NT2/D1 (cell line): ENCODE data around the gene RBMS1.

ENCODE experiments used
- DNase-seq: peaks from one replicate; pipeline ENCODE4 v3.0.0-alpha.2; 2011; ENCODE audit warnings: low read depth, low spot score
- H3K27me3 ChIP-seq: 2 replicates; pipeline ENCODE4 v1.6.0; 2011; ENCODE audit warnings: mild to moderate bottlenecking; ENCODE audit not compliant: insufficient read length, insufficient read depth
- H3K36me3 ChIP-seq: 2 replicates; pipeline ENCODE4 v1.6.1; 2011; ENCODE audit warnings: mild to moderate bottlenecking, low read length, mixed read lengths; ENCODE audit not compliant: insufficient read depth, insufficient read length
- H3K4me1 ChIP-seq: 2 replicates; pipeline ENCODE4 v1.5.1; 2011; ENCODE audit not compliant: insufficient read depth, insufficient read length
- H3K4me3 ChIP-seq: 2 replicates; pipeline ENCODE4 v1.5.1; 2011; ENCODE audit warnings: low read depth; ENCODE audit not compliant: insufficient read length
- H3K9ac ChIP-seq: 2 replicates; pipeline ENCODE4 v1.6.0; 2011; ENCODE audit warnings: low read depth; ENCODE audit not compliant: insufficient read length
- H3K9me3 ChIP-seq: 2 replicates; pipeline ENCODE4 v1.5.1; 2011; ENCODE audit warnings: mild to moderate bottlenecking, low read length; ENCODE audit not compliant: insufficient read depth
- SUZ12 ChIP-seq: IDR thresholded peaks from 2 replicates; pipeline ENCODE4 v1.6.1; 2011; ENCODE audit not compliant: insufficient read length, insufficient read depth; ENCODE audit errors: extremely low read depth
- YY1 ChIP-seq: IDR thresholded peaks from 2 replicates; pipeline ENCODE4 v1.6.1; 2011; ENCODE audit not compliant: insufficient read length, insufficient read depth
- ZNF274 ChIP-seq: IDR thresholded peaks from 2 replicates; pipeline ENCODE4 v1.6.1; 2011; ENCODE audit warnings: mild to moderate bottlenecking, low read depth, low read length

Gene RBMS1

GRCh38 chr2:160254189-160254762, 239.3 kb downstream of the RBMS1 start:
- DNase-seq: no peak
- H3K9ac ChIP-seq: no peak overlapping the region
- H3K4me1 ChIP-seq: no peaks in the 10 kb centered on the region
- TF ChIP-seq SUZ12 (no peak), YY1 (no peak), ZNF274 (no peak)
- H3K4me3 ChIP-seq: no peak overlapping the region
- H3K27me3 ChIP-seq: no peaks in the 10 kb centered on the region
- no peaks in the 10 kb centered on the region for H3K9me3 ChIP-seq
- H3K36me3 ChIP-seq: no peaks in the 10 kb centered on the region

- TF ChIP-seq ZNF274: no peak
- no peak for DNase-seq
- Histone ChIP-seq H3K36me3 (no peaks in the 10 kb centered on the region), H3K9me3 (no peaks in the 10 kb centered on the region), H3K9ac (no peak overlapping the region), H3K4me1 (no peaks in the 10 kb centered on the region), H3K27me3 (no peaks in the 10 kb centered on the region), H3K4me3 (no peak overlapping the region)
These were observed 240.0 kb downstream of the RBMS1 start for GRCh38 chr2:160253440-160254188.

GRCh38 chr2:160252900-160253299, 240.7 kb downstream of the RBMS1 start:
- Histone ChIP-seq H3K4me3 (no peak overlapping the region), H3K27me3 (no peaks in the 10 kb centered on the region), H3K9me3 (no peaks in the 10 kb centered on the region), H3K4me1 (no peaks in the 10 kb centered on the region), H3K9ac (no peak overlapping the region), H3K36me3 (no peaks in the 10 kb centered on the region)
- TF ChIP-seq YY1 (no peak), SUZ12 (no peak), ZNF274 (no peak)
- no peak for DNase-seq

- Histone ChIP-seq H3K4me1 (no peaks in the 10 kb centered on the region), H3K36me3 (no peaks in the 10 kb centered on the region), H3K27me3 (no peaks in the 10 kb centered on the region), H3K9ac (no peak overlapping the region), H3K4me3 (no peak overlapping the region), H3K9me3 (no peaks in the 10 kb centered on the region)
- DNase-seq: no peak
- no peak for TF ChIP-seq YY1
- no peak for TF ChIP-seq ZNF274
- no peak for TF ChIP-seq SUZ12
These were observed 241.2 kb downstream of the RBMS1 start for GRCh38 chr2:160252278-160252887.

- Histone ChIP-seq H3K9ac (no peak overlapping the region), H3K9me3 (no peaks in the 10 kb centered on the region), H3K27me3 (no peaks in the 10 kb centered on the region), H3K4me3 (no peak overlapping the region), H3K36me3 (no peaks in the 10 kb centered on the region), H3K4me1 (no peaks in the 10 kb centered on the region)
- TF ChIP-seq ZNF274 (no peak), YY1 (no peak), SUZ12 (no peak)
- DNase-seq: no peak
These were observed 242.0 kb downstream of the RBMS1 start for GRCh38 chr2:160251569-160251968.

GRCh38 chr2:160249876-160250275, 243.7 kb downstream of the RBMS1 start:
- Histone ChIP-seq H3K9ac (no peak overlapping the region), H3K9me3 (no peaks in the 10 kb centered on the region), H3K4me3 (no peak overlapping the region), H3K4me1 (no peaks in the 10 kb centered on the region), H3K27me3 (no peaks in the 10 kb centered on the region), H3K36me3 (no peaks in the 10 kb centered on the region)
- TF ChIP-seq ZNF274 (no peak), SUZ12 (no peak), YY1 (no peak)
- no peak for DNase-seq

GRCh38 chr2:160247296-160248035, 246.1 kb downstream of the RBMS1 start:
- DNase-seq: no peak
- Histone ChIP-seq H3K4me1 (no peaks in the 10 kb centered on the region), H3K9me3 (no peaks in the 10 kb centered on the region), H3K9ac (no peak overlapping the region), H3K27me3 (no peaks in the 10 kb centered on the region), H3K4me3 (no peak overlapping the region), H3K36me3 (no peaks in the 10 kb centered on the region)
- no peak for TF ChIP-seq ZNF274
- no peak for TF ChIP-seq YY1
- TF ChIP-seq SUZ12: no peak
